H9 (cell line): ENCODE results near the gene MISP. TPM values are rescaled to one million over a fixed set of nuclear protein-coding genes. Genes with fewer than 3 reads are reported as not detected.

Source experiments
- DNase-seq: peaks from one replicate; pipeline ENCODE4 v3.0.0-alpha.2; 2017
- H2AFZ ChIP-seq: one replicate; pipeline ENCODE4 v1.6.1; 2013; ENCODE audit warnings: mild to moderate bottlenecking, low read length, control low read depth, moderate library complexity
- H2AK5ac ChIP-seq: 2 replicates; pipeline ENCODE4 v1.6.1; 2013; ENCODE audit warnings: low read length, control low read depth, mixed read lengths; ENCODE audit not compliant: insufficient read length
- H2BK120ac ChIP-seq: one replicate; pipeline ENCODE4 v1.6.1; 2013; ENCODE audit warnings: low read depth, mild to moderate bottlenecking, low read length, control low read depth, inconsistent platforms; ENCODE audit not compliant: poor library complexity, severe bottlenecking
- H2BK12ac ChIP-seq: 2 replicates; pipeline ENCODE4 v1.6.1; 2013; ENCODE audit warnings: low read length, control low read depth, mixed read lengths, low read depth; ENCODE audit not compliant: insufficient read length
- H2BK15ac ChIP-seq: 2 replicates; pipeline ENCODE4 v1.6.1; 2013; ENCODE audit warnings: low read depth, low read length, control low read depth
- H2BK20ac ChIP-seq: one replicate; pipeline ENCODE4 v1.6.1; 2013; ENCODE audit warnings: low read depth, mild to moderate bottlenecking, low read length, control low read depth, inconsistent platforms; ENCODE audit not compliant: poor library complexity, severe bottlenecking
- H2BK5ac ChIP-seq: 2 replicates; pipeline ENCODE4 v1.6.1; 2013; ENCODE audit warnings: low read length, control low read depth, mixed read lengths; ENCODE audit not compliant: insufficient read length
- H3K14ac ChIP-seq: 2 replicates; pipeline ENCODE4 v1.6.1; 2013; ENCODE audit warnings: low read length, control low read depth; ENCODE audit not compliant: insufficient read depth
- H3K18ac ChIP-seq: 2 replicates; pipeline ENCODE4 v1.6.1; 2013; ENCODE audit warnings: low read depth, mild to moderate bottlenecking, mixed read lengths, low read length, control low read depth; ENCODE audit not compliant: insufficient read length
- H3K23ac ChIP-seq: 2 replicates; pipeline ENCODE4 v1.6.1; 2013; ENCODE audit warnings: low read length, control low read depth, mixed read lengths, low read depth; ENCODE audit not compliant: insufficient read length
- H3K23me2 ChIP-seq: 2 replicates; pipeline ENCODE4 v1.6.1; 2013; ENCODE audit warnings: low read depth, mild to moderate bottlenecking, mixed read lengths, low read length, control low read depth; ENCODE audit not compliant: insufficient read length, poor library complexity, severe bottlenecking
- H3K27ac ChIP-seq: 2 replicates; pipeline ENCODE4 v1.5.1; 2013; ENCODE audit warnings: low read length, control low read depth, mixed read lengths, low read depth; ENCODE audit not compliant: insufficient read length
- H3K27me3 ChIP-seq: 2 replicates; pipeline ENCODE4 v1.6.1; 2013; ENCODE audit warnings: low read length, control low read depth, inconsistent platforms; ENCODE audit not compliant: insufficient read depth
- H3K4ac ChIP-seq: 2 replicates; pipeline ENCODE4 v1.6.1; 2013; ENCODE audit warnings: low read depth, mild to moderate bottlenecking, control low read depth, inconsistent platforms, low read length, moderate library complexity
- H3K4me1 ChIP-seq: 2 replicates; pipeline ENCODE4 v1.6.1; 2013; ENCODE audit warnings: low read length, control low read depth, inconsistent platforms; ENCODE audit not compliant: insufficient read depth
- H3K4me2 ChIP-seq: 2 replicates; pipeline ENCODE4 v1.6.1; 2013; ENCODE audit warnings: low read length, control low read depth, mixed read lengths; ENCODE audit not compliant: insufficient read length, insufficient read depth
- H3K56ac ChIP-seq: 2 replicates; pipeline ENCODE4 v1.6.1; 2013; ENCODE audit warnings: low read depth, mild to moderate bottlenecking, mixed read lengths, low read length, control low read depth; ENCODE audit not compliant: insufficient read length
- H3K79me1 ChIP-seq: 2 replicates; pipeline ENCODE4 v1.6.1; 2013; ENCODE audit warnings: low read depth, mild to moderate bottlenecking, moderate library complexity, low read length, control low read depth, inconsistent platforms; ENCODE audit not compliant: insufficient read depth, poor library complexity, severe bottlenecking
- H3K79me2 ChIP-seq: 2 replicates; pipeline ENCODE4 v1.6.1; 2013; ENCODE audit warnings: low read length, control low read depth, inconsistent platforms; ENCODE audit not compliant: insufficient read depth
- H3K9ac ChIP-seq: 2 replicates; pipeline ENCODE4 v1.6.1; 2013; ENCODE audit warnings: low read length, control low read depth, mixed read lengths; ENCODE audit not compliant: insufficient read length; ENCODE audit errors: extremely low read depth
- H3K9me3 ChIP-seq: one replicate; pipeline ENCODE4 v1.6.1; 2013; ENCODE audit warnings: low read depth, low read length, inconsistent platforms; ENCODE audit not compliant: control insufficient read depth
- H3T11ph ChIP-seq: one replicate; pipeline ENCODE4 v1.6.1; 2013; ENCODE audit warnings: mild to moderate bottlenecking, low read length, control low read depth, inconsistent platforms
- H4K20me1 ChIP-seq: one replicate; pipeline ENCODE4 v1.6.1; 2013; ENCODE audit not compliant: control insufficient read depth, insufficient read length, insufficient read depth
- H4K5ac ChIP-seq: 2 replicates; pipeline ENCODE4 v1.6.1; 2013; ENCODE audit warnings: low read depth, mild to moderate bottlenecking, mixed read lengths, low read length, control low read depth; ENCODE audit not compliant: insufficient read length
- H4K8ac ChIP-seq: replicated peaks from 2 replicates; pipeline ENCODE4 v1.6.1; 2013; ENCODE audit warnings: low read length, control low read depth, mixed read lengths, low read depth; ENCODE audit not compliant: insufficient read length
- H4K91ac ChIP-seq: 2 replicates; pipeline ENCODE4 v1.6.1; 2013; ENCODE audit warnings: low read depth, mild to moderate bottlenecking, moderate library complexity, mixed read lengths, low read length, control low read depth; ENCODE audit not compliant: insufficient read length
- H3K27ac Mint-ChIP-seq, 3 experiments: 2 replicates in 2 of 3; 3 replicates in 1 of 3; pipeline ENCODE4 v1.8.0; 2020 to 2021; ENCODE audit warnings: mixed read lengths in 3 of 3, mild to moderate bottlenecking in 1 of 3, moderate library complexity in 1 of 3
- H3K27me3 Mint-ChIP-seq: 2 replicates; pipeline ENCODE4 v1.8.0; 2021; ENCODE audit warnings: low read depth, mild to moderate bottlenecking, moderate library complexity, mixed read lengths
- H3K36me3 Mint-ChIP-seq, 3 experiments: 2 replicates in 2 of 3; 3 replicates in 1 of 3; pipeline ENCODE4 v1.8.0; 2020 to 2021; ENCODE audit warnings: low read depth in 3 of 3, mixed read lengths in 3 of 3; ENCODE audit not compliant: insufficient read depth in 1 of 3
- H3K4me1 Mint-ChIP-seq, 2 experiments: 2 replicates each; pipeline ENCODE4 v1.8.0; 2020; ENCODE audit warnings: mixed read lengths in 2 of 2
- H3K4me3 Mint-ChIP-seq, 2 experiments: 2 replicates in 1 of 2; 3 replicates in 1 of 2; pipeline ENCODE4 v1.8.0; 2020 to 2021; ENCODE audit warnings: mild to moderate bottlenecking in 2 of 2, mixed read lengths in 2 of 2, moderate library complexity in 1 of 2
- H3K9me3 Mint-ChIP-seq, 2 experiments: 2 replicates in 1 of 2; 3 replicates in 1 of 2; pipeline ENCODE4 v1.8.0; 2020; ENCODE audit warnings: mild to moderate bottlenecking in 2 of 2, mixed read lengths in 2 of 2, moderate library complexity in 1 of 2
- CTCF ChIP-seq: fragments of 200-600 bp; sonication (generic); conservative IDR thresholded peaks from 3 replicates; pipeline ENCODE4 v1.8.0; 2021; ENCODE audit warnings: antibody characterized with exemption, mild to moderate bottlenecking
- WGBS: extraction: QIAGEN DNeasy Blood & Tissue Kit; methylation state at CpG from one replicate; pipeline ENCODE4 v1.1.7; 2013; ENCODE audit warnings: missing lambda C conversion rate, low lambda C conversion rate, mixed read lengths; ENCODE audit not compliant: insufficient read length; ENCODE audit errors: extremely low coverage; 5-methylcytosine and 5-hydroxymethylcytosine counted together
- total RNA-seq: library from RNA; stranded (reverse); gene quantifications from 2 replicates; pipeline ENCODE4 v1.2.1, GENCODE V29; 2021

Gene MISP
- total RNA-seq, 1 experiment from 2014 or later, result 0.44 TPM

DNA sequence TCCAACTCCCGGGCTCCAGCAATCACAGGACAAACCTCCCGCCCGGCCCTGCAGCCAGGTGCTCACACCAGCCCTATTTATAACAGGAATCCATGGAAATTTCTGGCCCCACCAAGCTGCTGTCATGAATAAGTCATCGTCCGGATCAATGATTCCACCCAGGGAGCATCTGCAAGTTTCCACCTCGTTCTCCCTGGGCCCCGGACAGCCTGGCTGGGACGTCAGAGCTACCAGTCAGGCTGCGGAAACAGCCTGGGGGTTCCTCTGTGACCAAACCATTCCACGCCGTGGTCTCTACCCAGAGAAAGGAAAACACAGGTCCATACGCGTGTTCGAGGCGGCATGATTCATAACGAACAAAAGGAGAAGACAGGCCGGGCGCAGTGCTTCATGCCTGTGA lies 25.6 kb downstream of the MISP start:
- Histone ChIP-seq H3K23me2 (no peaks in the 10 kb centered on the region), H3K56ac (no peak overlapping the region), H3K14ac (no peak overlapping the region), H3K9ac (no peak overlapping the region), H4K5ac (no peak overlapping the region), H3K4me1 (no peaks in the 10 kb centered on the region), H3K4me2 (no peak overlapping the region), H4K20me1 (no peaks in the 10 kb centered on the region), H2BK20ac (no peak overlapping the region), H3K79me2 (no peaks in the 10 kb centered on the region), H3K4ac (no peak overlapping the region), H2AFZ (no peak overlapping the region), H2BK12ac (no peak overlapping the region), H3K79me1 (no peaks in the 10 kb centered on the region), H3K27me3 (no peaks in the 10 kb centered on the region), H3K23ac (no peak overlapping the region), H4K91ac (no peak overlapping the region), H4K8ac (no peak overlapping the region), H2BK15ac (no peak overlapping the region), H2BK120ac (no peak overlapping the region), H3K9me3 (no peaks in the 10 kb centered on the region), H3K18ac (no peak overlapping the region), H2AK5ac (no peak overlapping the region), H3T11ph (no peak overlapping the region), H2BK5ac (no peak overlapping the region), H3K27ac (no peak overlapping the region)
- H3K36me3 Mint-ChIP-seq, result peaks cover 0 to 4% (median 0%) of the 10 kb centered on the region in 3 experiments; a peak in 2 of 7 replicates
- TF ChIP-seq CTCF, result no peak
- no CpG with 5 or more reads among the region's 18 CpGs for WGBS
- peaks cover 4% of the 10 kb centered on the region for H3K27me3 Mint-ChIP-seq
- peaks cover under 1 to 6% of the 10 kb centered on the region in 2 experiments; a peak in 3 of 4 replicates for H3K4me1 Mint-ChIP-seq
- no peak for DNase-seq
- H3K4me3 Mint-ChIP-seq, result no peak overlapping the region
- H3K9me3 Mint-ChIP-seq, result no peaks in the 10 kb centered on the region; a peak in 2 of 5 replicates
- H3K27ac Mint-ChIP-seq, result no peak overlapping the region
